ENCODE results near the gene UCN3. TPM values are rescaled to one million over a fixed set of nuclear protein-coding genes. Genes with fewer than 3 reads are reported as not detected.
"Not testable (repeated sequence)": the region's sequence is repeated elsewhere in the genome, so short reads cannot be mapped to it uniquely, and the experiment has no call there.

UCN3 gene
- total RNA-seq, 4 donors from 2014 or later, result 1.4 to 2.6 (median 2.0) TPM; not detected in 1

GRCh38 chr10:5376450-5376849, 11.7 kb downstream of the UCN3 start:
- Histone ChIP-seq H3K27me3 (no peaks in the 10 kb centered on the region), H3K36me3 (no peaks in the 10 kb centered on the region), H3K9me3 (no peaks in the 10 kb centered on the region), H3K27ac (no peak overlapping the region), H3K4me1 (no peaks in the 10 kb centered on the region), H3K4me3 (no peak overlapping the region)
- TF ChIP-seq POLR2A (IDR thresholded peaks at IDR 0.05) (no peak), CTCF (IDR thresholded peaks at IDR 0.05) (no peak)
- DNase-seq, result no peak

GRCh38 chr10:5379202-5379601, 14.4 kb downstream of the UCN3 start:
- not testable (repeated sequence) for H3K9me3 ChIP-seq, H3K4me3 ChIP-seq, DNase-seq, H3K36me3 ChIP-seq, H3K27ac ChIP-seq, H3K27me3 ChIP-seq, H3K4me1 ChIP-seq

GRCh38 chr10:5380395-5380794, 15.6 kb downstream of the UCN3 start:
- H3K36me3 ChIP-seq, DNase-seq, H3K4me3 ChIP-seq, H3K27me3 ChIP-seq, H3K27ac ChIP-seq, H3K9me3 ChIP-seq, H3K4me1 ChIP-seq: not testable (repeated sequence)

GRCh38 chr10:5381187-5381586, 16.4 kb downstream of the UCN3 start:
- Histone ChIP-seq H3K27me3 (no peaks in the 10 kb centered on the region), H3K4me1 (no peaks in the 10 kb centered on the region), H3K4me3 (no peak overlapping the region), H3K36me3 (no peaks in the 10 kb centered on the region), H3K9me3 (no peaks in the 10 kb centered on the region), H3K27ac (no peak overlapping the region)
- TF ChIP-seq POLR2A (IDR thresholded peaks at IDR 0.05) (no peak), CTCF (IDR thresholded peaks at IDR 0.05) (no peak)
- DNase-seq, result no peak

GRCh38 chr10:5385224-5385623, 20.5 kb downstream of the UCN3 start:
- H3K4me3 ChIP-seq, result no peak overlapping the region
- H3K4me1 ChIP-seq, result no peaks in the 10 kb centered on the region
- H3K9me3 ChIP-seq, result no peaks in the 10 kb centered on the region
- DNase-seq, result no peak
- TF ChIP-seq CTCF (IDR thresholded peaks at IDR 0.05) (no peak), POLR2A (IDR thresholded peaks at IDR 0.05) (no peak)
- no peak overlapping the region for H3K27ac ChIP-seq
- peaks cover 0 to 6% (median 0%) of the 10 kb centered on the region in 3 donors for H3K36me3 ChIP-seq
- H3K27me3 ChIP-seq, result no peaks in the 10 kb centered on the region

- H3K4me3 ChIP-seq, result no peak overlapping the region
- H3K4me1 ChIP-seq, result no peaks in the 10 kb centered on the region
- DNase-seq, result no peak
- TF ChIP-seq CTCF (IDR thresholded peaks at IDR 0.05) (no peak), POLR2A (IDR thresholded peaks at IDR 0.05) (no peak)
- no peaks in the 10 kb centered on the region for H3K27me3 ChIP-seq
- H3K36me3 ChIP-seq, result peaks cover 0 to 6% (median 0%) of the 10 kb centered on the region in 3 donors
- no peak overlapping the region for H3K27ac ChIP-seq
- H3K9me3 ChIP-seq, result peaks cover 0 to 7% (median 0%) of the 10 kb centered on the region in 4 donors
These were observed 22.4 kb downstream of the UCN3 start for GRCh38 chr10:5387169-5387568.

GRCh38 chr10:5390607-5391205, 25.9 kb downstream of the UCN3 start:
- Histone ChIP-seq H3K4me3 (no peak overlapping the region), H3K36me3 (peaks cover 0 to 23% (median 0%) of the 10 kb centered on the region in 3 donors), H3K27ac (no peak overlapping the region)

More at GRCh38 chr10:5390607-5391205, 25.9 kb downstream of the UCN3 start:
- DNase-seq, result no peak
- TF ChIP-seq CTCF (IDR thresholded peaks at IDR 0.05) (no peak), POLR2A (IDR thresholded peaks at IDR 0.05) (no peak)
- peaks cover 0 to 7% (median 0%) of the 10 kb centered on the region in 4 donors for H3K9me3 ChIP-seq
- no peaks in the 10 kb centered on the region for H3K27me3 ChIP-seq
- no peaks in the 10 kb centered on the region for H3K4me1 ChIP-seq
